A549 (cell line): ENCODE data around the gene RAD51B.

Experiments used
- CHD4 ChIP-seq: fragments of 200-600 bp; sonication (generic); IDR thresholded peaks from 2 replicates; pipeline ENCODE4 v1.6.1; 2016; ENCODE audit warnings: antibody characterized with exemption, mild to moderate bottlenecking, borderline replicate concordance
- CTCF ChIP-seq: fragments of >200 bp; sonication (Bioruptor Twin); formaldehyde crosslinking; IDR thresholded peaks from 3 replicates; pipeline ENCODE4 v1.5.1; 2016
- POLR2A ChIP-seq: IDR thresholded peaks from 2 replicates; pipeline ENCODE4 v1.6.1; 2012; ENCODE audit warnings: mild to moderate bottlenecking, low read length

GRCh38 chr14:67879026-67879425 is 59.4 kb downstream of the RAD51B start:
- TF ChIP-seq CTCF (no peak), CHD4 (no peak), POLR2A (no peak)
